Posterior vena cava (tissue), 2 donors: Measurements from ENCODE around the gene PRKRIP1. TPM values are rescaled to one million over a fixed set of nuclear protein-coding genes. Genes with fewer than 3 reads are reported as not detected.
"Not testable (repeated sequence)": the region's sequence is repeated elsewhere in the genome, so short reads cannot be mapped to it uniquely, and the experiment has no call there.

Experiments
- DNase-seq: peaks from one replicate; pipeline ENCODE4 v3.0.0-alpha.2; 2020; ENCODE audit warnings: low spot score
- intact Hi-C, 2 donors: fragments of 100-400 bp; cut with DNase I; formaldehyde crosslinking; loops; one replicate each; pipeline versions ENCODE4 v1.14.1 to v1.14.2; 2022 to 2023
- total RNA-seq, 2 donors: library from RNA; stranded (reverse); fragmentation: NEBNext Ultra II Directional; extraction: Animal tissue kit (Norgen Biotek cat#: 25700); gene quantifications; one replicate each; pipeline ENCODE4 v1.2.1, GENCODE V29; 2021
- donor health status: DM: yes; HTN: yes; CAD: no.
- donor health status: DM: yes; HTN: yes; CAD: no.

Gene PRKRIP1
- total RNA-seq, 2 donors from 2014 or later = 13.8 to 13.9 TPM

- no peak for DNase-seq
- intact Hi-C loops = no loop called here
Measured at GRCh38 chr7:102396710-102397019, 502 bp downstream of the PRKRIP1 start.

- intact Hi-C loops = no loop called here
- DNase-seq = no peak
Measured at GRCh38 chr7:102398543-102398942, 2.4 kb downstream of the PRKRIP1 start.

GRCh38 chr7:102400360-102400759, 4.2 kb downstream of the PRKRIP1 start:
- intact Hi-C loops = no loop called here
- DNase-seq = no peak

DNA sequence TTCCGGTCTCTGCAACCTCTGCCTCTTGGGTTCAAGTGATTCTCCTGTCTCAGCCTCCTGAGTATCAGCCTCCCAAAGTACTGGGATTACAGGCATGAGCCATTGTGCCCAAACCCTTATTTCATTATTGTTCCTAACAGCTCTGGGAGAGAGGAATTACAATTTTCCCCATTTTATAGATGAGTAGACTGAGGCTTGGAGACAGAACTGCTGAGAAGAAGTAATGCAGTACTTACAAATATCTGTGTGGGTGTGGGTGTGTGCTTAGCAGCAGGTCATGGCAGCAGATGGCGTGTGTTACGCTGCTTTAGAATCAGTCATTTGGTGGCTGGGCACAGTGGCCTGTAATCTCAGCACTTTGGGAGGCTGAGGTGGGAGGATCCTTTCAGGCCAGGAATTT, 7.4 kb downstream of the PRKRIP1 start:
- DNase-seq = no peak
- intact Hi-C loops = no loop called here

GRCh38 chr7:102404005-102404861, 8.1 kb downstream of the PRKRIP1 start:
- DNase-seq = no peak
- intact Hi-C loops = no loop called here

- intact Hi-C loops = loop anchor here in 1 of 2 donors (5.0 kb wide), 1 partner anchor 373 kb away; no protein-coding TSS in a partner anchor
- not testable (repeated sequence) for DNase-seq
Measured at GRCh38 chr7:102404862-102405188, 8.7 kb downstream of the PRKRIP1 start.

DNA sequence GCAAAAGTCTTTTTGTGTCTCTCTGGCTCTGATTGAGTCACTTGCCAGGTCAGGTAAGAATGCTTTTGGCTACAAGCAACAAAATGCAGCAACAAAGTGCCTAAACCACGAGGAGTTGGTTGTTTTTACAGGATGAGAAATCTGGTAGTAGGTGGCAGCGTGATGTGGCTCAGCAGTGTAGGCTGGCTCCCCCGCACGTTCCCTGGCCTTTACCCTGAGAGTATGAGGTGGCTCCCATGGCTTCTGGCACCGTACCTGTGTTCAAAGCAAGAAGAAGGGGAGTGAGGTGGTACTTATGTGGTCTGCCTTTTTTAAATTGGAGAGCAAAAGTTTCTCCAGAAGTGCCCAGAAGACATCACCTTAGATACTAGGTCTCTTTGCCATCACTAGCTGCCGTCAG, 11.7 kb downstream of the PRKRIP1 start:
- no peak for DNase-seq
- intact Hi-C loops = loop anchor here in 1 of 2 donors (5.0 kb wide), 1 partner anchor 376 kb away; no protein-coding TSS in a partner anchor

- intact Hi-C loops = loop anchor here in 1 of 2 donors (5.0 kb wide), 1 partner anchor 376 kb away; no protein-coding TSS in a partner anchor
- not testable (repeated sequence) for DNase-seq
Measured at GRCh38 chr7:102408530-102408929, 12.4 kb downstream of the PRKRIP1 start.

DNA sequence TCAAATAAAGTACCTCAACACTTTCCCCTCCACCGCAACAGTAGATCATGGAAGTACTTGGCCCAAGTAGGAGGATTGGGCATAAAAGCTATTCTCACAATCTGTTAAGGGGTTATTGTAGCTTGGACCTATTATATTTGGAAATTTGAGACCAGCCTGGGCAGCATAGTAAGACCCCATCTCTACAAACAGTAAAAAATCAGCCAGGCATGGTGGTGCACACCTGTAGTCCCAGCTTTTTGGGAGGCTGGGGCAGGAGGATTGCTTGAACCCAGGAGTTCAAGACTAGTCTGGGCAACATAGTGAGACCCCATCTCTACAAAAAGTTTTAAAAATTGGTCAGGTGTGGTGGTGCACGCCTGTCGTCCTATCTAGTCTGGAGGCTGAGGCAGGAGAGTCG, 13.2 kb downstream of the PRKRIP1 start:
- no peak for DNase-seq
- intact Hi-C loops = loop anchor here in 1 of 2 donors (5.0 kb wide), 1 partner anchor 377 kb away; no protein-coding TSS in a partner anchor

GRCh38 chr7:102410123-102410522, 14.0 kb downstream of the PRKRIP1 start:
- intact Hi-C loops = no loop called here
- DNase-seq = no peak

DNA sequence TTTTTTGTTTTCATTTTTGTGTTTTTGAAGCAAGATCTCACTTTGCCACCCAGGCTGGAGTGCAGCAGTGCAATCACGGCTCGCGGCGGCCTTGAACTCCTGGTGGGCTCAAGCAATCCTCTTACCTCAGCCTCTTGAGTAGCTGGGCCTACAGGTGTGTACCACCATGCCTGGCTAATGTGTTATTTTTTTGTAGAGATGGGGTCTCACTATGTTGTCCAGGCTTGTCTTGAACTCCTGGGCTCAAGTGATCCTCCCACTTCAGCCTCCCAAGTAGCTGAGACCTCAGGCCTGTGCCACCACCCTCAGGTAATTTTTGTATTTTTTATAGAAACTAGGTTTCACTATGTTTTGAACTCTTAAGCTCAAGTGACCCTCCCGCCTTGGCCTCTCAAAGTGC, 14.8 kb downstream of the PRKRIP1 start:
- intact Hi-C loops = no loop called here
- DNase-seq = no peak

- intact Hi-C loops = no loop called here
- peak; percentile 86 for DNase-seq
Measured at GRCh38 chr7:102412548-102412947, 16.4 kb downstream of the PRKRIP1 start.

DNA sequence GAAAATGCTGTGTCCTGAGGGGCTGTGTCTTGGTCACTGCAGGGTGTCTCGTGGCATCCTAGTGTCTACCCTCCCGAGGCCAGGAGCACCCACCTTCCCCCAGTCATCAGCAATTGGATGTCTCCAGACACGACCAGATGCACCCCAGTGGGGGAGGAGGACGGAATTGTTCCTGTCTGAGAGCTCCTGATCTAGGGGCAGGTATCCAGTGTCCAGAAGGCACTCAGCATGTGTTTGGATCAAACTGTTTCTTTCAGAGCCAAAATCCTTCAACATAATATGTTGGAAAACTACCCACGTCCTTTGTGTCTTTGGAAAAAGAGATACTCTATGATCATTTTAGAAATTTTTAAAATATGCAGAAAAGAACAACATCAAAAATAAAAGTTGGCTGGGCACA, 16.9 kb downstream of the PRKRIP1 start:
- no peak for DNase-seq
- intact Hi-C loops = no loop called here

GRCh38 chr7:102413611-102414010, 17.4 kb downstream of the PRKRIP1 start:
- intact Hi-C loops = no loop called here
- no peak for DNase-seq

DNA sequence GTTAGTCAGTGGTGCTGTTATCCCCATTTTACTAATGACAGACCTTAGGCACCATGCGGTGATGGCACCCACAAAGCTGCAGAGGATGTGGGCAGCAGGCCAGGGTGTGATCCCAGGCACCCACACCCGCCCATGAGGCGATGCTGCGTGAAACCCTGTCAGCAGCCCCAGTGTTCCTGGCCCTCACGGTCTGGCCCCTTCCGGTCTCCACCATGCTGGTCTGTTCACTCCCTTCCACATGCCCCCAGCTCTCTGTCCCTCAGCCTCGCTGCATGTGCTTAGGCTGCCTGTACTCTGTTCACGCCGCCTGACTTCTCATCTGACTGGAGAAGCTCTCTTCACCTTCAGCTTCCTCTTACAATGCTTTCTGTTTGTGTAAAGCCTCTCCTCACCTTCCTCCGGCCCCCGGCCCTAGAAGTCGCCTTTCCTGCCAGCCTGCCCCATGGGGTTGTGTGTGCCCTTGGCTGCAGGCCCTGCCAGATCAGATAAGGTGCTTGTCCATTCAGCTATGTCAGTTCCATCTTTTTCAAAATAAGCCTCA, 19.6 kb downstream of the PRKRIP1 start:
- DNase-seq = no peak
- intact Hi-C loops = no loop called here

GRCh38 chr7:102416406-102416805, 20.2 kb downstream of the PRKRIP1 start:
- no peak for DNase-seq
- intact Hi-C loops = no loop called here

DNA sequence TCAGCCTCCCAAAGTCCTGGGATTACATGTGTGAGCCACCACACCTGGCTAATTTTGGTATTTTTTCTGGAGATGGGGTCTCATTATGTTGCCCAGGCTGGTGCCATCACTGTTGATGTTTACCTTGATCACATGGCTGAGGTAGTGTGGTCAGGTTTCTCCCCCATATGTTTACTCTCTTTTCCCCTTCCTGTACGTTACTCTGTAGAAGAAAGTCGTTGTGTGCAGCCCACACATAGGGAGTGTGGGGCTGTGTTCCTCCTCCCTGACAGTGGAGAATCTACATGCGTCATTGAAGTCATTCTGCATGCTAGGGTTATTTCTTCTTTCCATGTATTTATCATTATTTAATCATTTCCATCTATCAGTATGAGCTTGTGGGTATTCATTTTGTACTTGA, 20.9 kb downstream of the PRKRIP1 start:
- intact Hi-C loops = no loop called here

GRCh38 chr7:102418592-102418991, 22.4 kb downstream of the PRKRIP1 start:
- intact Hi-C loops = no loop called here
- no peak for DNase-seq

More for the DNA sequence above, 20.9 kb downstream of the PRKRIP1 start:
- DNase-seq = no peak

DNA sequence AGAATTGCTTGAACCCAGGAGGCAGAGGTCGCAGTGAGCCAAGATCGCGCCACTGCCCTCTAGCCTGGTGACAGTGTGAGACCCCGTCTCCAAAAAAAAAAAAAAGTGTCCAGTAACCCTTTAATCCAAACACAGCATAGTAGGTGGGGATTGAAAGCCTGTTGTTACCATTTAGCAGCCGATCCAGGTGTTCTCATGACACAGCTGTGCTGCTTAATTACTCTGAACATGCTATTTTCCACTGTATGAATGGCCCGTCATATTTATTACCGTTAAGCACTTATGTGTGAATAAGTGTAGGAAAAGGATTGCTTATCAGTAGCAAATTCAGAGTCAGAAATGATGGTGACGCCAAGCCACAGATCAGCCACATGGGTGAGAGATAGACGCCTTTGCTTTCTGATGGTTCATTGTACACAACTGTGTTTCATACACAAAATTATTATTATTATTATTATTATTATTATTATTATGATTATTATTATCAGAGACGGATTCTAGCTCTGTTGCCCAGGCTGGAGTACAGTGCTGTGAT, 25.6 kb downstream of the PRKRIP1 start:
- no peak for DNase-seq
- intact Hi-C loops = no loop called here

GRCh38 chr7:102424129-102424551, 28.0 kb downstream of the PRKRIP1 start:
- intact Hi-C loops = no loop called here
- DNase-seq = no peak

DNA sequence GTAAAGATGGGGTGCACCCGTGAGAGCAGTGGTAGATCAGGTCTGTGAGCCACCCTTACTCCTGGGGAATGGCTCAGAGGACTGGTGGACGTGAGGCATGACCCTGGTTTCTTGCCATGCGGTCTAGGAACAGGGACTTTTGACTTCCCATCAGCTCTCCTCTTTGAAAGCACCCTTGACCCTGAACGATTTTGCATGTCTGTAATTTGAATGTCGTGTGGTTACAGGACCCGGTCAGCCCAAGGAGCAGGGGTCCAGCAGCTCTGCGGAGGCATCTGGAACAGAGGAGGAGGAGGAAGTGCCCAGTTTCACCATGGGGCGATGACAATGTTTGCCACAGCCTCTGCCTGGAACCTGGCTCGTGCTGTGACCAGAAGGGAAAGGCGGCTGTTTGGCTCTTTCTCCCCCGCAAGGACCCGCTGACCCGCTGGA, 28.6 kb downstream of the PRKRIP1 start:
- no peak for DNase-seq

More for the DNA sequence above, 28.6 kb downstream of the PRKRIP1 start:
- intact Hi-C loops = no loop called here
